ENCODE measurements around the gene SAG. TPM values are rescaled to one million over a fixed set of nuclear protein-coding genes. Genes with fewer than 3 reads are reported as not detected.

The SAG gene
- total RNA-seq, 1 donor from 2014 or later = not detected

GRCh38 chr2:233325814-233326213, 18.2 kb downstream of the SAG start:
- H3K36me3 ChIP-seq (ENCODE audit: control insufficient read depth, insufficient read depth, low read length) = no peaks in the 10 kb centered on the region
- H3K4me3 ChIP-seq (ENCODE audit: low read depth, low read length) = no peak overlapping the region
- no peaks in the 10 kb centered on the region for H3K27me3 ChIP-seq (ENCODE audit: control insufficient read depth, insufficient read depth, low read length)
- DNase-seq (ENCODE audit: low read depth) = no peak
- no peak for TF ChIP-seq CTCF (IDR thresholded peaks at IDR 0.05; ENCODE audit: insufficient read depth, low read length, poor library complexity, severe bottlenecking)

GRCh38 chr2:233326500-233326899, 18.9 kb downstream of the SAG start:
- no peak for DNase-seq (ENCODE audit: low read depth)
- TF ChIP-seq CTCF (IDR thresholded peaks at IDR 0.05; ENCODE audit: insufficient read depth, low read length, poor library complexity, severe bottlenecking) = no peak
- Histone ChIP-seq H3K36me3 (ENCODE audit: control insufficient read depth, insufficient read depth, low read length) (no peaks in the 10 kb centered on the region), H3K27me3 (ENCODE audit: control insufficient read depth, insufficient read depth, low read length) (no peaks in the 10 kb centered on the region), H3K4me3 (ENCODE audit: low read depth, low read length) (no peak overlapping the region)

GRCh38 chr2:233328922-233329321, 21.3 kb downstream of the SAG start:
- no peak for DNase-seq (ENCODE audit: low read depth)
- no peak for TF ChIP-seq CTCF (IDR thresholded peaks at IDR 0.05; ENCODE audit: insufficient read depth, low read length, poor library complexity, severe bottlenecking)
- Histone ChIP-seq H3K27me3 (ENCODE audit: control insufficient read depth, insufficient read depth, low read length) (no peaks in the 10 kb centered on the region), H3K36me3 (ENCODE audit: control insufficient read depth, insufficient read depth, low read length) (no peaks in the 10 kb centered on the region), H3K4me3 (ENCODE audit: low read depth, low read length) (no peak overlapping the region)

- no peaks in the 10 kb centered on the region for H3K27me3 ChIP-seq (ENCODE audit: control insufficient read depth, insufficient read depth, low read length)
- no peak overlapping the region for H3K4me3 ChIP-seq (ENCODE audit: low read depth, low read length)
- H3K36me3 ChIP-seq (ENCODE audit: control insufficient read depth, insufficient read depth, low read length) = no peaks in the 10 kb centered on the region
- DNase-seq (ENCODE audit: low read depth) = no peak
- TF ChIP-seq CTCF (IDR thresholded peaks at IDR 0.05; ENCODE audit: insufficient read depth, low read length, poor library complexity, severe bottlenecking) = no peak
These were observed 22.0 kb downstream of the SAG start for GRCh38 chr2:233329489-233330135.

- TF ChIP-seq CTCF (IDR thresholded peaks at IDR 0.05; ENCODE audit: insufficient read depth, low read length, poor library complexity, severe bottlenecking) = no peak
- Histone ChIP-seq H3K4me3 (ENCODE audit: low read depth, low read length) (no peak overlapping the region), H3K36me3 (ENCODE audit: control insufficient read depth, insufficient read depth, low read length) (no peaks in the 10 kb centered on the region), H3K27me3 (ENCODE audit: control insufficient read depth, insufficient read depth, low read length) (peaks cover 6% of the 10 kb centered on the region)
- no peak for DNase-seq (ENCODE audit: low read depth)
These were observed 23.9 kb downstream of the SAG start for GRCh38 chr2:233331536-233331935.

- no peak for TF ChIP-seq CTCF (IDR thresholded peaks at IDR 0.05; ENCODE audit: insufficient read depth, low read length, poor library complexity, severe bottlenecking)
- Histone ChIP-seq H3K36me3 (ENCODE audit: control insufficient read depth, insufficient read depth, low read length) (no peaks in the 10 kb centered on the region), H3K27me3 (ENCODE audit: control insufficient read depth, insufficient read depth, low read length) (peaks cover 6% of the 10 kb centered on the region), H3K4me3 (ENCODE audit: low read depth, low read length) (no peak overlapping the region)
- DNase-seq (ENCODE audit: low read depth) = no peak
These were observed 24.5 kb downstream of the SAG start for GRCh38 chr2:233332125-233332524.

All from kidney epithelial cell (primary cell).